ENCODE results near the gene MTHFD1. TPM values are rescaled to one million over a fixed set of nuclear protein-coding genes. Genes with fewer than 3 reads are reported as not detected.

The MTHFD1 gene
- total and polyA plus RNA-seq, 9 of the 15 experiments (the other 6 are each of a cell fraction or from before 2014, with no cell fraction given): 66.7 to 158 (median 90.9) TPM

DNA sequence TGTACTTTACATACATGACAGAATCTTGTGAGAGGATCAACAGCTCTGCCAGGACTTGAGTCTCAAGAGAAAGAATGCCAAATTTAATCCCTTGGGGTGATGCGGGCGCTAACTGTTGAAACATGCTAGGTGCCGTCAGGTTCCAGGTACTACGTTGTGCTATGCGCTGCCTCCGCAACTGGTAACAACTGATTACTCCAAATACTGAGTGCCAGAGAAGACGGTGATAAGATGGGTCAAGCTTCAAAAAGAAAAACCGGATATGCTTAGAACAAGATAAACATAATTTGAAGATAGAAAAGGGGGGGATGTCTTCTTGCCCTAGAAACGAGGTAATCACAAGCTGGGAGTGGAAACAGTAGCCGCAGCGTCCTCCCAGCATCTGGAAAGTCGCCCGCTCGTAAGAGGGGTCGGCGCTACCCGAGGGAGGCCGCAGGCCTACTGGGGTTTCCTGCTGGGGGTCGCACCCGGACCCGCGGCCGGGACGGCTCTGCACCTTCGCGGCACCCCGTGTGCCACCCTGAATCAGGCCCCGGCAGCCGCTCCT lies 114.8 kb downstream of the MTHFD1 start (continued):
- no peak for TF ChIP-seq CSDE1 (IDR thresholded peaks at IDR 0.05)
- peak; percentile 25 for TF ChIP-seq HDAC3 (IDR thresholded peaks at IDR 0.05; ENCODE audit: borderline replicate concordance, partially characterized antibody)
- TF ChIP-seq ZNF253 (CRISPR knock-in tag; conservative IDR thresholded peaks at IDR 0.05): no peak
- no peak for TF ChIP-seq ZNF75A (CRISPR knock-in tag; IDR thresholded peaks at IDR 0.05)
- TF ChIP-seq ZNF146 (CRISPR knock-in tag; IDR thresholded peaks at IDR 0.05; ENCODE audit: unreplicated experiment): no peak
- TF ChIP-seq ARHGAP35 (IDR thresholded peaks at IDR 0.05; ENCODE audit: partially characterized antibody): no peak
- no peak for TF ChIP-seq SMARCA5 (IDR thresholded peaks at IDR 0.05)
- no peak for TF ChIP-seq ZNF3 (CRISPR knock-in tag; IDR thresholded peaks at IDR 0.05)
- no peak for TF ChIP-seq SAFB (IDR thresholded peaks at IDR 0.05; ENCODE audit: borderline replicate concordance, low read depth, low read length)
- TF ChIP-seq THRA (IDR thresholded peaks at IDR 0.05): no peak
- TF ChIP-seq ZSCAN32 (CRISPR knock-in tag; IDR thresholded peaks at IDR 0.05): no peak
- TF ChIP-seq ZNF121 (CRISPR knock-in tag; conservative IDR thresholded peaks at IDR 0.05): no peak
- no peak for TF ChIP-seq ZC3H8 (IDR thresholded peaks at IDR 0.05)
- TF ChIP-seq KDM1A (IDR thresholded peaks at IDR 0.05): no peak
- TF ChIP-seq MITF (IDR thresholded peaks at IDR 0.05): no peak
- no peak for TF ChIP-seq PHF8 (IDR thresholded peaks at IDR 0.05; ENCODE audit: borderline replicate concordance, low read length)
- TF ChIP-seq ZNF384 (IDR thresholded peaks at IDR 0.05; ENCODE audit: low read depth, low read length): no peak
- peak; percentile 79 for TF ChIP-seq CBFA2T3 (IDR thresholded peaks at IDR 0.05)
- no peak for TF ChIP-seq MAFG (tag; conservative IDR thresholded peaks at IDR 0.05)
- no peak for TF ChIP-seq ZKSCAN1 (IDR thresholded peaks at IDR 0.05; ENCODE audit: low read depth, low read length)
- TF ChIP-seq NCOA1 (IDR thresholded peaks at IDR 0.05; ENCODE audit: low read depth): no peak
- no peak for TF ChIP-seq TFE3 (CRISPR knock-in tag; IDR thresholded peaks at IDR 0.05)
- TF ChIP-seq KDM5B (IDR thresholded peaks at IDR 0.05; ENCODE audit: insufficient replicate concordance, low read depth, low read length): no peak
- no peak for TF ChIP-seq EGR1 (conservative IDR thresholded peaks at IDR 0.05)
- TF ChIP-seq ZNF408 (CRISPR knock-in tag; IDR thresholded peaks at IDR 0.05; ENCODE audit: low read depth): no peak
- no peak for TF ChIP-seq ZBTB12 (CRISPR knock-in tag; IDR thresholded peaks at IDR 0.05)
- TF ChIP-seq TCF7 (IDR thresholded peaks at IDR 0.05; ENCODE audit: borderline replicate concordance): peak; percentile 70; the same call in 1 of the 2 replicates
- TF ChIP-seq SMAD2 (IDR thresholded peaks at IDR 0.05; ENCODE audit: low read depth, low read length): no peak
- TF ChIP-seq MTA2 (IDR thresholded peaks at IDR 0.05; ENCODE audit: low read depth): no peak
